Stimulated activated CD4-positive, alpha-beta T cell treated with anti-CD3 and anti-CD28 coated beads, Interleukin-12 subunit alpha, Interleukin-12 subunit beta, amount 100 ng/mL, for 24 hours (primary cell): ENCODE measurements around the gene NTNG2.

Experiments used
- DNase-seq, 2 experiments: peaks; one replicate each; pipeline ENCODE4 v3.0.0-alpha.2; 2020; ENCODE audit warnings: low read depth in 2 of 2

The NTNG2 gene

GRCh38 chr9:132171702-132172101 lies 9.8 kb downstream of the NTNG2 start:
- no peak for DNase-seq

- DNase-seq: no peak
Measured at GRCh38 chr9:132172185-132172584, 10.3 kb downstream of the NTNG2 start.

GRCh38 chr9:132175431-132175830 lies 13.6 kb downstream of the NTNG2 start:
- no peak for DNase-seq

GRCh38 chr9:132176338-132176737 lies 14.5 kb downstream of the NTNG2 start:
- DNase-seq: no peak

GRCh38 chr9:132181796-132182313 lies 20.0 kb downstream of the NTNG2 start:
- no peak for DNase-seq

- no peak for DNase-seq
Measured at GRCh38 chr9:132182314-132183091, 20.6 kb downstream of the NTNG2 start.

- DNase-seq: no peak
Measured at GRCh38 chr9:132183134-132183533, 21.3 kb downstream of the NTNG2 start.

- DNase-seq: no peak
Measured at GRCh38 chr9:132183715-132184114, 21.9 kb downstream of the NTNG2 start.

- DNase-seq: no peak
Measured at GRCh38 chr9:132184124-132184523, 22.3 kb downstream of the NTNG2 start.

GRCh38 chr9:132185073-132186009 lies 23.5 kb downstream of the NTNG2 start:
- no peak for DNase-seq

- no peak for DNase-seq
Measured at GRCh38 chr9:132187121-132187620, 25.3 kb downstream of the NTNG2 start.

GRCh38 chr9:132190966-132191365 lies 29.1 kb downstream of the NTNG2 start:
- DNase-seq: no peak

GRCh38 chr9:132192728-132193127 lies 30.9 kb downstream of the NTNG2 start:
- DNase-seq: no peak

- DNase-seq: no peak
Measured at GRCh38 chr9:132193227-132194124, 31.6 kb downstream of the NTNG2 start.

GRCh38 chr9:132194508-132194907 lies 32.6 kb downstream of the NTNG2 start:
- no peak for DNase-seq

GRCh38 chr9:132197315-132197714 lies 35.5 kb downstream of the NTNG2 start:
- no peak for DNase-seq

- no peak for DNase-seq
Measured at GRCh38 chr9:132197856-132198550, 36.1 kb downstream of the NTNG2 start.

GRCh38 chr9:132199056-132199455 lies 37.2 kb downstream of the NTNG2 start:
- no peak for DNase-seq

- DNase-seq: no peak
Measured at GRCh38 chr9:132200706-132201105, 38.8 kb downstream of the NTNG2 start.

- DNase-seq: no peak
Measured at GRCh38 chr9:132201139-132201538, 39.3 kb downstream of the NTNG2 start.
